Hematopoietic multipotent progenitor cell (in vitro differentiated cells): ENCODE measurements around the gene TUBB6. TPM values are rescaled to one million over a fixed set of nuclear protein-coding genes. Genes with fewer than 3 reads are reported as not detected.

Experiments
- DNase-seq, 3 donors: peaks; one replicate each; pipeline ENCODE4 v3.0.0-alpha.2; 2011 to 2015; ENCODE audit warnings: low read depth in 2 of 3, low spot score in 2 of 3
- total RNA-seq: library from RNA; depleted of rRNA; stranded (reverse); fragments of >200 nt; gene quantifications from one replicate; pipeline ENCODE4 v1.2.3, GENCODE V29; 2012

Gene TUBB6
- 164 TPM for total RNA-seq

GRCh38 chr18:12307701-12308385 is at the start of gene TUBB6:
Gene TUBB6 (plus strand): TSS chr18:12308241. CDS start chr18:12308293, 52 bp downstream.
- peak in 2 of 3 donors; percentile 53 to 54 for DNase-seq

GRCh38 chr18:12258719-12259705 is 49.0 kb upstream of the TUBB6 start:
- no peak for DNase-seq

DNA sequence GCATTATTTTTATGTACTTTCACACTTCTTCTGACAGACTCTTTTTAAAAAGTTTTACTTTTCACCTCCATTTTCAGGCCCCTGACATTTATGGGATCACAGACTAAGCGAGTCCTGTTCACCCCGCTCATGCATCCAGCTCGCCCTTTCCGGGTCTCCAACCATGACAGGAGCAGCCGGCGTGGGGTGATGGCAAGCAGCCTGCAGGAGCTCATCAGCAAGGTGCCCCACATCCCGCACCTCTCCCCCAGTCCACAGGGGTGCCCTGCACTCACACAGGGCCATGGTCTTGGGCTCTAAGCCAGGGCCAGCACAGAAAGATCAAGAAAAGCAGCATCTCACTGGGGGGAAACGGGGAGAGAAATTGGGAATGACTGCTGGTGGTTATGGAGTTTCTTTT is 45.3 kb upstream of the TUBB6 start:
- no peak for DNase-seq

DNA sequence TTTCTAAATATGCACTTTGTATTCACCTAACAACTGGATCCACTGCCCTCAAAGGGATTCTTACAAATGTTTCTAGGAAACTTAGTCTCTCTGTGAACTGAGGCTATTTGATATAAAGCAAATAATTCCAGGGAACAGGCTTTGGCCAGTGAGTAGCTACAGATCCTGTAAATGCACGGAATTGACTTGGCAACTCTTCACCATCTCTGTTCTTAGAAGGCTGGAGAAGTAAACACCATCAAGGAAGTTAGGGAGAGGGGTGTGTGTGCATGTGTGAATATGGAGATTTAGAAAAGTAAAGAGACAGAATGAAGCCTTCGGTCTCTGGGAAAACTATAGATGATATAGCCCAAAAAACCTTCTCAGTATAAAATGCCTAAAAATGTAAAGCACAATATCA is 43.2 kb upstream of the TUBB6 start:
- no peak for DNase-seq

DNA sequence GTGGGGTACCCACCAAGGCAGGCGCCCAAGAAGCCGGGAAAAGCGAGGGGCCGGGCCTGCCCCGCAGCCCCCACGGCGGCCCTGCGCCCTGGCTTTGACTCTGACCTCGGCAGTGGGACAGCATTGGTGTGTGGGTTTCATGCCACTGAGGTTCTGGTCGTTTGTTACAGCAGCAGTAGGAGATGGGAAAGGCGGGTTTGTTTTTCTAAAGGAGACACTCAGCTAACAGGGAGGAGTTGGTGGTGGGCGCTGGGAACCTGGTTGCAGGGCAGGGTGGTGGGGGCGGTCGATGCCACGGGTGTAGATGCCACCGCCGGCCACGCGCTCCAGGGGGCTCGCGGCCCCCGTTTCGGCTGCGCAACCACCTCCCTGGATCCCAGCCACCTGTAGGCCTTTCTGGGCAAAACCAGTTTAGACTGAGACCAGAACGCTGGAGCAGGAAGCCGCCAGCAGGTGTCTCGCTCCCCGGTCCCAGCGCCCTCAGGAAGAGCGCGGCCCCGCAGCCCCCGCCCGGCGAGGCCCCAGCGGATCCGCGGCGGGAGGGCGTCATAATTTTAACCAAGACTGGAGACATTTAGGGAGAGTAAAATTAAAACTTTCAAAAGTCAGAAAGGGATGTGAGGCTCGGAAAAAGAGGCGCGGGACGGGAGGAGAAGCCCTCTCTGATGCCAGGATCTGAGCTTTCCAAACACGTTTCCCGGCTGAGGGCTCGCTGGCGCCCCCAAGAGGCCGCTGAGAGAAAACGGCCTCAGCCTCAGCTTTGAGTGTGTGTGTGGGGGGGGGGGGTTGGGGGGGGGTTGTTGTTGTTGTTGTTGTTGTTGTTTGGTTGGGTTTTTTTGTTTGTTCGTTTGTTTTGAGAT is 36.4 kb upstream of the TUBB6 start:
- peak; percentile 17 to 80 (median 79) for DNase-seq

DNA sequence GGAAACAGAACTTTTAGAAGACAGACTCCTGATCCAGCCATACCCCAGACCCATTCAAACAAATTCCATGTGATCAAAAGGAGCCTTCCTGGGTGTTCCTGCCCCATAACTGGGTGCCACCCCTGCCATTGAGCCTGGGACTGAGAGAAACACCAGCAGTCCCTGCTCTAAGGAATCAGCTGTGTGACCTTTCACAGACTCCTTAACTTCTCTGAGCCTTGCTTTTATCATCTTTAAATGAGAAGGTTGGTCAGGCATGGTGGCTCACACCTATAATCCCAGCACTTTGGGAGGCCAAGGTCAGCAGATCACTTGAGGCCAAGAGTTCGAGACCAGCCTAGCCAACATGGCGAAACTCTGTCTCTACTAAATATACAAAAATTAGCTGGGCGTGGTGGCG is 33.2 kb upstream of the TUBB6 start:
- no peak for DNase-seq

DNA sequence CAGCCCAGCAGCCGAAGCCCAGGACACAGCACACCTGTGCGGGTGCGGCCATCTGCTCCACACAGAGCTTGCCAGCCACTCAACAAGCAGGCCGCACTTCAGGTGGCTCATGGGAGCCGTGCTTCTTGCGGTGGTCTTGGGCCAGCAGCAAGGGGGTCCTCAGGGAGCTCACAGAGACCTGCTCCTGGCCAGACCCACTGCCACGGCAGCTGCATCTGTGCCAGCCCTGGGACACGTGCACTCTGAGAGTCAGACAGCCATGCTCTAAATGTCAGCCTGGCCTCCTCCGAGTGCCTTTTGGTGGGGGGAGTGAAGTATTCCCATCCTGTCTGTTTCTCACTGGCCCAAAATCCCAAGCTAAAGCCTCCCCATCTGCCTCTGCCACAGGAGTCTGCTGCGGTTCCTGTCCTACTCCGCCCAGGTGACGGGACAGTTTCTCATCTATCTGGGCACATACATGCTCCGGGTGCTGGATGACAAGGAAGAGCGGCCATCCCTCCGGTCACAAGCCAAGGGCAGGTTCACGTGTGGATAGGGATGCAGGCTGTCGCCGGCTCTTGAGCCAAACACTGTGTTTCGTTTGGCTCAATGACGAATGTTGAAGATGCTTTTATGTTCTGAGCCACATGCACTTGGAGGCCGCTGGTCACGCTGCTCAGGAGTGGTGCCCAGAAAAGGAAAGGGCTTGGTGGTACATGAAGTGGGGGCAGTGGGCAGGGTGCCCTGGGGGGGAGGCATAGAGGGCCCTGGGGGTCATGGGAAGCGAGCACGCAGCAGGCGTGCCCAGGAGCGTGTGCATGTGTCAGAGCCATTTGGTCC is 31.1 kb upstream of the TUBB6 start:
- no peak for DNase-seq

DNA sequence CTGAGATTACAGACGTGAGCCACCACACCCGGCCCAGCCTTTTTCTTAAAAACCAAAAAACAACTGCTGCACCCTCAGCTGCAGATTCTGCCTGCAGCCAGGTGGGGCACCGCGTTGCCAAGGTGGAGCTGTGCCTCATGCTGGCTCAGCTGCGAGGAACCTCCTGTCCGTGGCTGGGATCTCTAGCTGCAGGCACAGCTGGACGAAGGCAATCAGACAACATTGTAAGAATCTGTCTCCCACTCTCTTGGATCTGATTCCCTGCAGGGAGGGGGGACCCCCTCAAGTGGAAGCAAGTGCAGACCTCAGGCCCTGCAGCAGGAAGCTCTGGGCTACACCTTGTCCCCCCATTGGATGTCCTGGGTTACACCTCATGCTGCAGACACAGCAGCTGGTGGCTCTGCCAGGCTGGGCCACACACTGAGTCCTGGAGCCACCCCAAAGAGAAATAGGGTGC is 29.8 kb upstream of the TUBB6 start:
- peak in 1 of 3 donors; percentile 9 for DNase-seq

GRCh38 chr18:12278741-12279682 is 29.0 kb upstream of the TUBB6 start:
- DNase-seq: no peak

GRCh38 chr18:12279781-12280531 is 28.1 kb upstream of the TUBB6 start:
- no peak for DNase-seq

DNA sequence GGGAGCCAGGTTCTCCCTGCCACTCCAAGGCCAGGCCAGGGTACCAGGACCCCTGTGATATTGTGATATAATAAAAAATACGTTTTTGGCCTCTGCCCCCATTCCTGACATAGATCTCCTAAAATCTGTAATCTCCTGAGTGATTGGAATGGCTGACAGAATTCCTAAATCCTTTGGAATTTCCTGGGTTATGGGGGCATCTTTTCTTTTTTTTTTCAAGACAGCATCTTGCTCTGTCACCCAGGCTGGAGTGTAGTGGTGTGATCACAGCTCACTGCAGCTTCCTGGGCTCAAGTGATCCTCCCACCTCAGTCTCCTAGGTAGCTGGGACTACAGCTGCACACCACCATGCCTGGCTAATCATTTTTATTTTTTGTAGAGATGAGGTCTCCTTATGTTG is 26.2 kb upstream of the TUBB6 start:
- DNase-seq: no peak

GRCh38 chr18:12282442-12283039 is 25.5 kb upstream of the TUBB6 start:
- DNase-seq: no peak

DNA sequence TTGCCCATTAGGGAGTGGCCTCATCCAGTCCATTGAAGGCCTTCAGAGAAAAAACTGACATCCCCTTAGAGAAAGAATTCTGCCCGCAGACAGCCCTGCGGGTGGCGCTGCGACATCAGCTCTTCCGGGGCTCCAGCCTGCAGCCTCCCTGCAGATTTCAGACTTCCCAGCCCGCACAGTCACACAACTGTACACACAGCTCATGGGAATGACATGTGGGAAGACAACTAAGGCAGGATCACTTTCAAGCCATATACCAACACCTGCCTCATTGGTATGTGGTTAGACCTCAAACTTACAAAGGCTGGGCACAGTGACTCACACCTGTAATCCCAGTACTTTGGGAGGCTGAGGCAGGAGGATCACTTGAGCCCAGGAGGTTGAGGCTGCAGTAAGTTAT is 24.8 kb upstream of the TUBB6 start:
- DNase-seq: no peak

DNA sequence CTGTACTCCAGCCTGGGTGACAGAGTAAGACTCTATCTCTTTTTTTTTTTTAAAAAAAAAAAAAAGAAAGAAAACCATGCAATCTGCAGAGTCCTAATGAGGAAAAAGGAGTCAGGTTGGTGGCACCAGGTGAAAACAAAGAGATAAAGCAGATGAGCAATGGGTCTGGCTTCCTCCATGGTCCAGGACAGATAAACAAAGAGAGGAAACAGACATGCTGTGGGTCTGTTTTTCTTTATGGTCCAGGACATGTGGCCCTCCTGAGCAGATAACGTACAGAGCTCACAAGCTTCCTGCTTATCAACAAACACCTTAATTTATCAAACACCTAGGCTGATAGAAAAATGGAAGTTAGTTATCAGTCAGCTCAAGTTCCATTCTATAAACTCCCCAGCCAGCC is 24.4 kb upstream of the TUBB6 start:
- DNase-seq: no peak

DNA sequence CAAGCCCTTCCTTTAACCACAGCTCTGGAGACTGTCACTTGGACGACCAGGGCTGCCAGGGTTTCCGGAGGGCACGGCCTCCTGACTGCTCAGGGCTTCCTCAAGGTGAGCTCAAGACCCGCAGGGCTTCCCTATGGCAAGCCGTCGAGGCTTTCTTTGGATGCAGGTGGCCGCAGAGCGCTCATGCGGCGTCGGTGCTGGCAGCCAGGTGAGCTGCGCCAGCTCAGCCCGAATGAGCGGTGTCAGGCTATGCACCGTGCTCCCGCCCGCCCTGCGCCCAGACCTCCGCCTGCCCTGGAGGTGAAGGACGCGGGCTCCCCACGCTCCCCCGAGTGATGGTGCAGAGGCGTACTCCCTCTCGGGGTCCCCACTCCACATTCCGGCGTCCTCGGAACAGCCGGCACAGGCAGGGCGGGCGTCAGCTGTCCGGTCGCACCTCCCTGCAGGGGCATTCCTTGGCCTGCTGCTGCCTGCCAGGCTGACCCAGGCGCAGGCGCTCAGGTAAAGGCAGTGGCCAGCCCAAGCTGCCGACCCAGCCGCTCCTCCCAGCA is 20.8 kb upstream of the TUBB6 start:
- no peak for DNase-seq

DNA sequence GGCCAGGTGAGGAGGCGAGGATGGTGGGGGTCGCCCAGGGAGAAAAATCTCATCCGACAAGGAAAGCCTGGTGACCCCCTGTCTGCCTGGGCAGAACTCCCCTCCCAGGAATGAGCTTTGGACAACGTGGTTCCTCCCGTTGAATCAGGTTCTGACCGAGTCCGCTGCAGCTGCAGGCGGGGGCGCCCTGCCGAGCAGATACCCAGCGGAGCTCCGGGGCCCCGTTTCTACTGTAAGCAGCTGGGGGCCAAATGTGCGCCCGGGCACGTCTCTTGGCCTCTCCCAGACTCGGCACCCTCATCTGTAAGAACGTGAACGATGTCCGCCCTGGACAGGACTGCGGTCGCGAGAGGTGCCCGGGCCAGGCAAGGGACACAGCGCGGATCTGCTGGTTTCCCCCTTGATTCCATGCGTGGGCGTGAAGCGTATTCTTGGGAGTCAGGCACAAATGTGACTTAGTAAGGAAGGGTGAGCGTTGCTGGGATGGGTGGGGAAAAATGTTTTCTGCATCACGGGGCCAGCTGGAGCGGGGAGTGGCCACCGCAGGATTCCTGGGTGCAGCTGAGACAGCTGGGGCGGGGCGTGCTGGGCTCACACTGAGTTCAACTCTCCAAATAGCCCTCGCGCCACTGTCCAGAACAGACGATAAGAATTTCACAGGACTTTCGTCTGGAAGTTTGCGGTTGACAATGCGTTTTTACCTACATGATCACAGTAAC is 20.2 kb upstream of the TUBB6 start:
- DNase-seq: peak in 1 of 3 donors; percentile 18

- DNase-seq: no peak
Observed at GRCh38 chr18:12288403-12288755, 19.7 kb upstream of the TUBB6 start.
